MCF 10A (cell line): Measurements from ENCODE around the gene ADARB2. TPM values are rescaled to one million over a fixed set of nuclear protein-coding genes. Genes with fewer than 3 reads are reported as not detected.

ENCODE experiments used
- BruUV-seq: library from RNA; stranded (reverse); fragments of 400-500 nt; replicated peaks from 2 replicates; lab custom pipeline; 2021; lab: Mats Ljungman, UMichigan
- CTCF ChIA-PET: fragments of 300-600 bp; sonication (Branson Sonifier 250); formaldehyde crosslinking; extraction: SDS; loops from one replicate; lab custom pipeline; 2021; ENCODE audit warnings: antibody characterized with exemption, inconsistent platforms; lab: Yijun Ruan, JAX
- POLR2A ChIA-PET: fragments of 300-600, 350-650 bp; sonication (Branson Sonifier 250); formaldehyde crosslinking; extraction: SDS; loops from one replicate; lab custom pipeline; 2020; ENCODE audit warnings: antibody characterized with exemption, inconsistent platforms; lab: Yijun Ruan, JAX
- DNase-seq: peaks from one replicate; pipeline ENCODE4 v3.0.0-alpha.2; 2018; ENCODE audit not compliant: unreplicated experiment
- H3K27ac Mint-ChIP-seq: one replicate; pipeline ENCODE4 v1.8.0; 2022; ENCODE audit warnings: mild to moderate bottlenecking, low read depth, mixed read lengths; ENCODE audit not compliant: unreplicated experiment
- H3K27me3 Mint-ChIP-seq: one replicate; pipeline ENCODE4 v1.8.0; 2022; ENCODE audit warnings: mixed read lengths; ENCODE audit not compliant: insufficient read depth, unreplicated experiment
- H3K36me3 Mint-ChIP-seq: one replicate; pipeline ENCODE4 v1.8.0; 2022; ENCODE audit warnings: mild to moderate bottlenecking, moderate library complexity, mixed read lengths; ENCODE audit not compliant: insufficient read depth, unreplicated experiment
- H3K4me1 Mint-ChIP-seq: one replicate; pipeline ENCODE4 v1.8.0; 2022; ENCODE audit warnings: mixed read lengths; ENCODE audit not compliant: insufficient read depth, unreplicated experiment
- H3K4me3 Mint-ChIP-seq: one replicate; pipeline ENCODE4 v1.8.0; 2022; ENCODE audit warnings: mild to moderate bottlenecking, moderate library complexity, mixed read lengths; ENCODE audit not compliant: unreplicated experiment
- H3K9me3 Mint-ChIP-seq: one replicate; pipeline ENCODE4 v1.8.0; 2022; ENCODE audit warnings: mixed read lengths; ENCODE audit not compliant: unreplicated experiment
- CTCF ChIP-seq: fragments of 200-600 bp; IDR thresholded peaks from one replicate; pipeline ENCODE4 v1.8.0; 2022; ENCODE audit warnings: antibody characterized with exemption, mild to moderate bottlenecking; ENCODE audit not compliant: unreplicated experiment
- intact Hi-C: fragments of 100-400 bp; cut with micrococcal nuclease; formaldehyde crosslinking; loops from 2 replicates; pipeline ENCODE4 v1.14.1; 2022
- total RNA-seq: library from RNA; stranded (reverse); gene quantifications from 2 replicates; pipeline ENCODE4 v1.2.3, GENCODE V29; 2022

The ADARB2 gene
- total RNA-seq, 1 experiment from 2014 or later, result 0.96 TPM

GRCh38 chr10:1291178-1292090 lies 445.9 kb downstream of the ADARB2 start:
- CTCF ChIA-PET, result interaction anchor here (0.6 kb wide), 1 partner anchor 59 kb away, joined by 3 read pairs; no protein-coding TSS in a partner anchor
- intact Hi-C loops, result no loop called here

GRCh38 chr10:1290071-1290471 lies 447.3 kb downstream of the ADARB2 start:
- BruUV-seq, result no TSS peak
- ChIA-PET POLR2A (interaction anchor here (0.6 to 1.2 kb wide), 2 partner anchors 18 to 22 kb away, joined by 3 to 4 read pairs; no protein-coding TSS in a partner anchor), CTCF (no interaction called here)
- DNase-seq, result peak; percentile 86
- TF ChIP-seq CTCF, result no peak
- intact Hi-C loops, result no loop called here
- Mint-ChIP-seq H3K4me3 (peak overlapping the region; percentile 42), H3K27me3 (no peaks in the 10 kb centered on the region), H3K4me1 (peaks cover 15% of the 10 kb centered on the region), H3K9me3 (no peaks in the 10 kb centered on the region), H3K36me3 (no peaks in the 10 kb centered on the region), H3K27ac (peak overlapping the region; percentile 60)

More at GRCh38 chr10:1291178-1292090, 445.9 kb downstream of the ADARB2 start:
- no peak for DNase-seq
- POLR2A ChIA-PET, result no interaction called here
- BruUV-seq, result no TSS peak
- TF ChIP-seq CTCF, result no peak
- Mint-ChIP-seq H3K27me3 (no peaks in the 10 kb centered on the region), H3K4me3 (no peak overlapping the region), H3K4me1 (peaks cover 15% of the 10 kb centered on the region), H3K27ac (no peak overlapping the region), H3K36me3 (no peaks in the 10 kb centered on the region), H3K9me3 (no peaks in the 10 kb centered on the region)

- Mint-ChIP-seq H3K4me1 (peaks cover 15% of the 10 kb centered on the region), H3K4me3 (peak overlapping the region; percentile 42), H3K27ac (peak overlapping the region; percentile 60), H3K9me3 (no peaks in the 10 kb centered on the region), H3K36me3 (no peaks in the 10 kb centered on the region), H3K27me3 (no peaks in the 10 kb centered on the region)
- ChIA-PET CTCF (no interaction called here), POLR2A (interaction anchor here (1.2 kb wide), 1 partner anchor 21 kb away, joined by 4 read pairs; no protein-coding TSS in a partner anchor)
- intact Hi-C loops, result no loop called here
- no peak for TF ChIP-seq CTCF
- no TSS peak for BruUV-seq
- DNase-seq, result peak; percentile 76
These were observed 447.7 kb downstream of the ADARB2 start for GRCh38 chr10:1289591-1289990.

GRCh38 chr10:1287971-1288401 lies 449.3 kb downstream of the ADARB2 start:
- no peaks in the 10 kb centered on the region for H3K9me3 Mint-ChIP-seq
- TF ChIP-seq CTCF, result no peak
- POLR2A ChIA-PET, result interaction anchor here (1.1 kb wide), 1 partner anchor 346 kb away, joined by 4 read pairs; no protein-coding TSS in a partner anchor
- peak overlapping the region; percentile 10 for H3K27ac Mint-ChIP-seq
- peaks cover 15% of the 10 kb centered on the region for H3K4me1 Mint-ChIP-seq
- no TSS peak for BruUV-seq
- peak; percentile 41 for DNase-seq
- no peaks in the 10 kb centered on the region for H3K27me3 Mint-ChIP-seq
- H3K4me3 Mint-ChIP-seq, result no peak overlapping the region
- CTCF ChIA-PET, result interaction anchor here (0.6 kb wide), 1 partner anchor 21 kb away, joined by 3 read pairs; no protein-coding TSS in a partner anchor
- intact Hi-C loops, result no loop called here
- no peaks in the 10 kb centered on the region for H3K36me3 Mint-ChIP-seq
